Liver (tissue), 9 donors: ENCODE data around the gene IFT74. TPM values are rescaled to one million over a fixed set of nuclear protein-coding genes. Genes with fewer than 3 reads are reported as not detected.

Experiments used
- DNase-seq: peaks from one replicate; pipeline ENCODE4 v3.0.0-alpha.2; 2017; ENCODE audit warnings: low spot score
- H3K27ac ChIP-seq, 2 donors: one replicate each; pipeline ENCODE4 v1.7.0; 2013; ENCODE audit warnings: inconsistent platforms in 2 of 2, low read length in 2 of 2, control low read depth in 1 of 2, low read depth in 1 of 2, mild to moderate bottlenecking in 1 of 2
- H3K27me3 ChIP-seq, 4 donors: one replicate each; pipeline versions ENCODE4 v1.6.1 to v1.7.0; 2013; ENCODE audit warnings: low read length in 3 of 4, inconsistent platforms in 1 of 4, mild to moderate bottlenecking in 1 of 4, moderate library complexity in 1 of 4; ENCODE audit not compliant: control insufficient read depth in 4 of 4, insufficient read depth in 4 of 4
- H3K36me3 ChIP-seq, 4 donors: one replicate each; pipeline versions ENCODE4 v1.6.1 to v1.7.0; 2013; ENCODE audit warnings: low read length in 3 of 4, mild to moderate bottlenecking in 3 of 4, low read depth in 1 of 4, moderate library complexity in 1 of 4; ENCODE audit not compliant: control insufficient read depth in 4 of 4, insufficient read depth in 3 of 4
- H3K4me1 ChIP-seq, 4 donors: one replicate each; pipeline versions ENCODE4 v1.6.1 to v1.7.0; 2013; ENCODE audit warnings: low read length in 3 of 4, mild to moderate bottlenecking in 3 of 4, moderate library complexity in 1 of 4; ENCODE audit not compliant: control insufficient read depth in 4 of 4, insufficient read depth in 4 of 4
- H3K4me3 ChIP-seq, 3 donors: one replicate each; pipeline versions ENCODE4 v1.6.1 to v1.7.0; 2013; ENCODE audit warnings: low read length in 3 of 3, control low read depth in 1 of 3, low read depth in 1 of 3, mild to moderate bottlenecking in 1 of 3
- H3K9ac ChIP-seq, 2 donors: one replicate each; pipeline ENCODE4 v1.7.0; 2013; ENCODE audit warnings: low read length in 2 of 2, mild to moderate bottlenecking in 2 of 2, moderate library complexity in 2 of 2, control low read depth in 1 of 2, low read depth in 1 of 2
- H3K9me3 ChIP-seq, 4 donors: one replicate each; pipeline versions ENCODE4 v1.6.1 to v1.7.0; 2013; ENCODE audit warnings: low read length in 3 of 4; ENCODE audit not compliant: control insufficient read depth in 4 of 4
- ATF3 ChIP-seq: IDR thresholded peaks from 2 replicates; pipeline ENCODE4 v1.6.1; 2016; ENCODE audit warnings: antibody characterized with exemption
- EGR1 ChIP-seq, 2 donors: IDR thresholded peaks; 2 replicates each; pipeline ENCODE4 v1.6.1; 2016 to 2018; ENCODE audit warnings: antibody characterized with exemption in 2 of 2, low read depth in 2 of 2
- FOXA1 ChIP-seq: IDR thresholded peaks from 2 replicates; pipeline ENCODE4 v1.6.1; 2016; ENCODE audit warnings: antibody characterized with exemption
- FOXA2 ChIP-seq: IDR thresholded peaks from 2 replicates; pipeline ENCODE4 v1.6.1; 2016; ENCODE audit warnings: antibody characterized with exemption
- HNF4G ChIP-seq: IDR thresholded peaks from 2 replicates; pipeline ENCODE4 v1.6.1; 2016; ENCODE audit warnings: antibody characterized with exemption
- JUND ChIP-seq, 2 donors: IDR thresholded peaks; 2 replicates each; pipeline ENCODE4 v1.6.1; 2016; ENCODE audit warnings: antibody characterized with exemption in 2 of 2
- MAX ChIP-seq: IDR thresholded peaks from 2 replicates; pipeline ENCODE4 v1.6.1; 2016; ENCODE audit warnings: antibody characterized with exemption
- NR2F2 ChIP-seq: IDR thresholded peaks from 2 replicates; pipeline ENCODE4 v1.6.1; 2016; ENCODE audit warnings: antibody characterized with exemption
- RAD21 ChIP-seq, 2 donors: IDR thresholded peaks; 2 replicates each; pipeline ENCODE4 v1.6.1; 2016; ENCODE audit warnings: antibody characterized with exemption in 2 of 2, mild to moderate bottlenecking in 2 of 2
- RXRA ChIP-seq, 2 donors: IDR thresholded peaks; 2 replicates each; pipeline ENCODE4 v1.6.1; 2017 to 2018; ENCODE audit warnings: antibody characterized with exemption in 2 of 2, mild to moderate bottlenecking in 1 of 2
- SP1 ChIP-seq: IDR thresholded peaks from 2 replicates; pipeline ENCODE4 v1.6.1; 2018; ENCODE audit warnings: antibody characterized with exemption, mild to moderate bottlenecking
- TAF1 ChIP-seq: conservative IDR thresholded peaks from 2 replicates; pipeline ENCODE4 v1.6.1; 2016; ENCODE audit warnings: antibody characterized with exemption, mild to moderate bottlenecking
- ZBTB33 ChIP-seq: IDR thresholded peaks from 2 replicates; pipeline ENCODE4 v1.6.1; 2016; ENCODE audit warnings: antibody characterized with exemption
- WGBS: extraction: QIAGEN DNeasy Blood & Tissue Kit; methylation state at CpG from one replicate; pipeline ENCODE4 v1.1.7; 2013; 5-methylcytosine and 5-hydroxymethylcytosine counted together
- polyA plus RNA-seq, 2 donors: library from polyadenylated mRNA; stranded (reverse) in 1 of 2; unstranded in 1 of 2; fragments of 200-250 nt in 1 of 2; fragments of >200 nt in 1 of 2; fragmentation: Nextera tagmentation in 1 of 2; extraction: Ambion mirVana in 1 of 2; gene quantifications; one replicate each; pipeline versions ENCODE4 v1.2.1 to v1.2.3, GENCODE V29; 2013 to 2015
- total RNA-seq, 2 donors: library from RNA; depleted of rRNA; stranded (reverse); fragments of >200 nt; gene quantifications; one replicate each; pipeline ENCODE4 v1.2.3, GENCODE V29; 2014
- TF ChIP-seq, protein P1 (sequence below): IDR thresholded peaks from 2 replicates; pipeline ENCODE4 v1.6.1; 2016; ENCODE audit warnings: antibody characterized with exemption, mild to moderate bottlenecking
- donor health status: healthy.
- donor health status: healthy.
- donor health status: healthy.
- donor health status: healthy.
- donor health status: healthy.

IFT74 gene
- total and polyA plus RNA-seq, 4 donors: 4.9 to 10.5 (median 7.4) TPM

GRCh38 chr9:26951794-26952193, 4.4 kb upstream of the IFT74 start:
- Histone ChIP-seq H3K4me3 (no peak overlapping the region), H3K9me3 (no peaks in the 10 kb centered on the region), H3K27ac (no peak overlapping the region), H3K4me1 (peaks cover 2 to 17% (median 7%) of the 10 kb centered on the region in 4 donors), H3K9ac (no peak overlapping the region), H3K27me3 (no peaks in the 10 kb centered on the region), H3K36me3 (no peaks in the 10 kb centered on the region)
- TF ChIP-seq HNF4G (no peak), NR2F2 (no peak), FOXA2 (no peak), EGR1 (IDR thresholded peaks at IDR 0.05; ENCODE audit: low read depth in 2 of 2) (no peak), TAF1 (no peak), MAX (no peak), ATF3 (no peak), RAD21 (IDR thresholded peaks at IDR 0.05) (no peak), FOXA1 (no peak), RXRA (IDR thresholded peaks at IDR 0.05) (no peak), ZBTB33 (no peak), JUND (IDR thresholded peaks at IDR 0.05) (no peak), SP1 (no peak)
- 88% methylated on average over 3 of the region's 3 CpGs for WGBS
- DNase-seq: no peak

- Histone ChIP-seq H3K4me1 (peaks cover 0 to 14% (median 3%) of the 10 kb centered on the region in 4 donors), H3K27me3 (no peaks in the 10 kb centered on the region), H3K4me3 (no peak overlapping the region), H3K27ac (no peak overlapping the region), H3K9ac (no peak overlapping the region), H3K36me3 (no peaks in the 10 kb centered on the region), H3K9me3 (no peaks in the 10 kb centered on the region)
- TF ChIP-seq TAF1: no peak
- no peak for TF ChIP-seq FOXA1
- no peak for TF ChIP-seq ZBTB33
- TF ChIP-seq, protein P1, sequence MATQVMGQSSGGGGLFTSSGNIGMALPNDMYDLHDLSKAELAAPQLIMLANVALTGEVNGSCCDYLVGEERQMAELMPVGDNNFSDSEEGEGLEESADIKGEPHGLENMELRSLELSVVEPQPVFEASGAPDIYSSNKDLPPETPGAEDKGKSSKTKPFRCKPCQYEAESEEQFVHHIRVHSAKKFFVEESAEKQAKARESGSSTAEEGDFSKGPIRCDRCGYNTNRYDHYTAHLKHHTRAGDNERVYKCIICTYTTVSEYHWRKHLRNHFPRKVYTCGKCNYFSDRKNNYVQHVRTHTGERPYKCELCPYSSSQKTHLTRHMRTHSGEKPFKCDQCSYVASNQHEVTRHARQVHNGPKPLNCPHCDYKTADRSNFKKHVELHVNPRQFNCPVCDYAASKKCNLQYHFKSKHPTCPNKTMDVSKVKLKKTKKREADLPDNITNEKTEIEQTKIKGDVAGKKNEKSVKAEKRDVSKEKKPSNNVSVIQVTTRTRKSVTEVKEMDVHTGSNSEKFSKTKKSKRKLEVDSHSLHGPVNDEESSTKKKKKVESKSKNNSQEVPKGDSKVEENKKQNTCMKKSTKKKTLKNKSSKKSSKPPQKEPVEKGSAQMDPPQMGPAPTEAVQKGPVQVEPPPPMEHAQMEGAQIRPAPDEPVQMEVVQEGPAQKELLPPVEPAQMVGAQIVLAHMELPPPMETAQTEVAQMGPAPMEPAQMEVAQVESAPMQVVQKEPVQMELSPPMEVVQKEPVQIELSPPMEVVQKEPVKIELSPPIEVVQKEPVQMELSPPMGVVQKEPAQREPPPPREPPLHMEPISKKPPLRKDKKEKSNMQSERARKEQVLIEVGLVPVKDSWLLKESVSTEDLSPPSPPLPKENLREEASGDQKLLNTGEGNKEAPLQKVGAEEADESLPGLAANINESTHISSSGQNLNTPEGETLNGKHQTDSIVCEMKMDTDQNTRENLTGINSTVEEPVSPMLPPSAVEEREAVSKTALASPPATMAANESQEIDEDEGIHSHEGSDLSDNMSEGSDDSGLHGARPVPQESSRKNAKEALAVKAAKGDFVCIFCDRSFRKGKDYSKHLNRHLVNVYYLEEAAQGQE: no peak
- TF ChIP-seq EGR1 (IDR thresholded peaks at IDR 0.05; ENCODE audit: low read depth in 2 of 2): no peak
- 79% methylated on average over 3 of the region's 3 CpGs for WGBS
- no peak for DNase-seq
These were observed 2.1 kb upstream of the IFT74 start for GRCh38 chr9:26954050-26954508.
